HG03442 (cell line): ENCODE measurements around the gene GALNT18.

Experiments
- ATAC-seq: cut with Tn5 transposase; IDR thresholded peaks from one replicate; pipeline ENCODE4 v1.9.1; 2021; ENCODE audit warnings: mild to moderate bottlenecking, moderate library complexity; ENCODE audit not compliant: unreplicated experiment

GALNT18 gene

DNA sequence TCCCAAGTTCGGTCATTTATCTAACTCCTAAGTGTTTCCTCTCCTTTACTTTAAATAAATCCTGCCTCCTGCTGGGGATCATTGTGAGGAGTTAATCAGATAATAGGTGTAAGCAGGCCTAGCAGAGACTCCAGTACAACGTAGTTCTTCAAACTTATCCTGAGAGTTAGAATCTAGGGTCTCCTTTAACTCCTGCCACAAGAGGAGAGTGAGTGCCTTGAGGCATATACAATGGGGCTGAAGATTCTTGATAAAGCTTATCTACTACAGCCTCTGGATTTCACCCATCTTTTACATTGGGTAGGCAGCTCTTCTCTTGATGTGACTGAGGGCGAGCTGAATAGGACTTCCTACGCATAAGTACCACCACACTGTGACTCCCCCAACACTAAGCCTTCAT lies 3.1 kb upstream of the GALNT18 start:
- no peak for ATAC-seq

DNA sequence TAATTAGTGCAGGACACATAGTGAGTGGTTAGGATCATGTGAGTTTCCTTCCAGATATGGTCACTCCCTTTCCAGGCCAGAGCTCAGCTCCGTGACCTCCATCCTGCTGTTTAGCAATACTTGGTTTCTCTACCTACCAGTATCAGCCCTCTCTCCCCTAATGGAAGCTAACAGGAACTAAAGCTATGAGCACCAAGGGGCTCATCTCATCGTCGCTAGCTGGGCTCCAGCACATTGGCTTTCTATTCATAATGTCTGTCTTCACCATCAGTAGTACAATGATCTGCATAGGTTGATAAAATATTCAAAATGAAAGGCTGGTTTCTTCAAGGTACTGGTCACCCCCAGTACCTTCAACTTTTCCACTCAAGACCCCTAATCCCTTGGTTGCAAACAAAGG lies 2.4 kb upstream of the GALNT18 start:
- no peak for ATAC-seq

DNA sequence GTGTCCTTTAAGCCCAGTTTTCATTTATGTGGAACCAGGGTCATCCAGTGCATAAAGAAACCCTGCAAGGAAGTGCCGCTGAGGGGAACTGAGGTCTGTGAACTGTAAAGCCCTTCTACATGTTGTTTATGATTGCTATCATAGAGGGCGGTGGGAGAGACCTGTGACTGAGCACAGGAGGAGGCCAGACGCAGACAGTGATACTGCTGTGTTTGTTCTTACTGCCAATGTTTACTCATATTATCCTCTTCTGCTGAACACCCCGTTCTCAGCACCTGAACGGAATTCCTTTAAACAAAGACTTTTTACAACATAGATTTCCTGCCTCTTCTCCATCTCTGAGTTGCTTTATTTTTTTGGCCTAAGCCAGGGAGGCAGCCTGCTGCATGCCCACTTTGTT lies 967 bp upstream of the GALNT18 start:
- ATAC-seq = no peak

DNA sequence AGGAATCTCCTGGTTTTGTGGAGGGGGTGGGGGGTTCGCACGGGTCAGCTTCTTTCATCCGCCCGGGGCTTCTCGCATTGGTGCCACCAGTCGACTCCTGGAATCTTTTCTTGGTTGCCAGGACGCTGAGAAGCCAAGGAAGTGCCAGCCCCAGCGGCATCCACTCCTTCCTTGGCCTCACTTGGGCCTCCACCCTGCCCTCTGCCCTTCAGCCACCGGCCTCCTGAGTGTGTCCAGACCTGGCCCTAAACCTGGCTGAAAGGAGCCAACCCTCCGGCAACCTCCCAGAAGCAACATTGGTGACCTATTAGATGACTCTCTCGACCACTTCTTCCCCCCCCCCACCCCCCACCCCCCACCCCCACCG lies 518 bp upstream of the GALNT18 start:
- ATAC-seq = no peak

DNA sequence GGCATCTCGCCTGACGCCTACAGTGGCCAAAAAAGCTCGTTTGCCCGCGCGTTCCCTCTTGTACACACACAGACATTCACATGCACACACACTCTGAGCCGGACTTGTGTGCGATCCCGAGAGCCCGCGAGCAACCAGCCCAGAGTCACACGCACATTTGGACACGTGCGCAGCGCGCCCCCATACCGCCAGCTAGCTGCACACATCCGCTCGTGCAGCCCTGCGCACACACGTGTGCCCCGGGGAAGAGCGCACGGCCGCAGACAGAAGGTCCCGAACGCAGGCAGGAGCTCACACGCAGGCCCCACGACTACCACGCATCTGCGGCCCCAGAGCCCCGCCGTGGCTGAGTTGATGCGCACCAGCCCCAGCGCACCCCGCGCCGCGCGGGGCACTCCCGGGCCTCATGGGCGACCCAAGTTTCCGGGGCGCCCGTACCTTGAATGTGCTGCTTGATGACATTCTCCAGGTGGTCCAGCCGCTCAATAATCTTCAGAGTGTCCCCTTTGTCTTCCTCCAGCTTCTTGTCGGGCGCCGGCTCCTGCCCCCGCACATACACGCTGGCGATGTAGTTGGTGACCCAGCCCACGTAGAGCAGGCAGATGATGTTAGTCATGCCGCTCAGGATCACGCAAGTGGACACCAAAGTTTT lies 758 bp downstream of the GALNT18 start:
- ATAC-seq = peak; percentile 23

DNA sequence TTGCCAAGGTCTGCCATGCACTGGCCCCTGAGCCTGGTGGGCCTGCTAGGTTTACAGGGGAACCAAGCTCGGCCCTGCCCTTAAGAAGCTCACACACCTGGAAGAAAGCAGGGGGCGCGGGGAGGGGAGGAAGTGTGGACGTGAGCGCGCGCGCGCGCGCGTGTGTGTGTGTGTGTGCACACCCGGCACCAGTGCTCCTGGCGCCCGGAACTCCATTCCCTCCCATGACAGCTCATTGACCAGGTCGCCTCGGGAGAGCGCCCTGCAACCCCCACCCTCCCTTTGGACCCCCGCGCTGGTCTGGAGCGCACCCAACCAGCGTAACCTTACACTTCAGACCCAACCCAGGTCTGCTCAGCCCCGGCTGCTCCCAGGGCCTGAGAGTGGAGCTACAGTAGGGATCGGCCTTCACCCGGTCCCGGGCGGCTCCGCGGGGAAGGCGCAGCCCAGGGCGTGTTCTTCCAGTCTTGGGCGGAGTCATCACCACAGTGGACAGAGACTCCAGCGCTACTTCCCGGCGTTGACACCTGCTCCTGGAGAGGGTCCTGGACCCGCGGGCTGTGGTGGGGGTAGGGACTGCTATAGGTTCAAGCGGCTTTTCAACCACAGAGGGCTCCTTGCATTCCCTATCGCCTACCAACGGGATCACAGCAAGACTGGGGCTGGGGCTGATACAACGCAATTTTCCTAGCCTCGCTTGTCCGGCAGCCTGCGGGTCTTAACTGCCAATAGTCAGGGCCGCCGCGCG lies 1.5 kb downstream of the GALNT18 start:
- no peak for ATAC-seq

DNA sequence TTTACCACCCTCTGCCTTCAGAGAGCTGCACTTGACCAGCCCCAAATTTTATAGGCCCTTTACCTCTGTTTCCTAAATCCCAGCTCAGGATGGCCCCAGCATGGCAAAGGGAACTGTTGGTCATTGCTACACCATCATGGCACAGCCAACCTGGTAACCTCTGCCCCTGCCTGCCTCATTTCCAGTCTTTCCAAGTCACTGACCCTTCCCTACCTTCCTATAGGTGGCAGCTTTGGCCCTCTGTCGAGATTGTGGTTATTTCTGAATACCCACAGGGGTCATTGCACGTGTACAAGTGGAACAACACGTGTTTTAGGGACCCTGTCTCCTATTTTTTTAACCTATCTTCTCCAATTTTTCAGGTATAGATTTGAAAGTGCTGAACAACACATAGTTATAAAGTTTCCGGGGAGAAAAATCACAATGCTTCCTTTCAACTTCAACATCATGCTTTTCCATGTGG lies 2.8 kb downstream of the GALNT18 start:
- ATAC-seq = no peak

DNA sequence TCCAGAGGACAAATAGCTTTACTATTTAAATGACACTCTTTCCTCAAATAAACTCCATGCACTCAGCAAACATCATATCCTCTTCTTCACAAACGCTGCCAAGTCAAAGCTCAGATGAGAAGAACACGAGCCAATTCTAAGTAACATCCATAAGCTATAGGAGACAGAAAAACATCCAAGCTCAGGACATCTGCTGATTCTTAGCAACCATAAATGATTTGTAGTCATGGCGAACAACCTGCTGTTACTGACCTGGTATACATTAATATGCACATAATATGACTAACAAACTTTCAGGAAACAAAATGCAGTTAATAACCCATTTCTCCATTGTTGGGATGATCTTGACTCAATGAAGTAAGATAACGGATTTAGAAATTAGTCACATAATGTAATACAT lies 6.7 kb downstream of the GALNT18 start:
- no peak for ATAC-seq

DNA sequence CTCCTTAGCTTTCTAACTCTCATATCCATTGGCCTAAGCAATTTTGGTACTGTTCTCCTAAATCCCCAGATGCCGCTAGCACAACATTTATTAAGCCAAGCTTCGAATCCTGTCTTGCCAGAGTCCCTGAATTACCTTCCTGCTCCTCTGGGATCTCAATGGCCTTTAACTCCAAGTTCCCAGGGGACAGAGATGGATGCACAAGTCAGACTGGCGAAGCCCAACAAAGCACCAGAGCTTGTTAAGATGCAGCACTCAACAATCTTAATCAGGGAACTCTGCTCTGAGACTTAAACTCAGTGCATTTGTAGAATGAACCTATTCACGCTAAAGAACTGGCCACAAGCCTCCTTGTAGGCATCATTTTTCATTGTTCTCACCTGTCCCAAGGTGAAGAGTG lies 9.4 kb downstream of the GALNT18 start:
- no peak for ATAC-seq

DNA sequence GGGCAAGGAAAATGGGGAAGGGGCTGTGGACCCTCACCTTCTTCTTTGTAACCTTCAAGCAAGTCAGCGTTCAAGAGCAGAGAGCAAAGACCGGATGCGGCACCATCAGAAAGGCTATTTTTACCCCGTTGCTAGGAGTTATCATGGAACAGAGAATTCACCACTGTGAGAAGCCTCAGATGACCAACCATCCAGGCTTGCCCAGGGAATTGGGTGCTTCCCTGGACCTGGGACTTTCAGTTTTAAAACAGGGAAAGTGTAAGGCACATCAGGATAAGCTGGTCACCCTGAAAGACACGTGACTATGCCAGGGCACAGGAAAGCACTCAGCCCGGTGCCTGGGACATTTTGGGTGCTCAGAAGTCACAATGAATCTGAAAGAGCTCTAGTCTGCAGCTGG lies 10.4 kb downstream of the GALNT18 start:
- no peak for ATAC-seq

DNA sequence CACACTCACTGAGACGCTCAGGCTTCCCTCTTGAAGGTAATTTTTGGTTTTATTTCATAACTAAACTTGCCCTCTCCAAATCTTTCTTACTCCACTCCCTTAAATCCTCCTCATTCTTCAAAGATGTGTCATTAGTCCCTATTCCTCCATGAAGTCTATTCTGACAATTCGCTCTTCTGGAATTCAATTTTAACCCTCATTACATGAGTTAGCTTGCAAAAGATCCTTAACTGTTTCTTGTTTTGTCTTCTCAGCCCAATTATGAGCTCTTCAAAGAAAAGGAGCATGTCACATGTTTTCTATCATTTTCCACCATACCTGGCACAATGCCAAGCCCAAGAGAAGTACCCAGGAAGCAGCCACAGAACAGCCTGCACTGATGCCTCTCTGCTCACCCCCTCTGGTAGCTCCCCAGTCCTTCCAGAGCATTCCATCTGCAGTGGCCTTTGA lies 13.0 kb downstream of the GALNT18 start:
- no peak for ATAC-seq

DNA sequence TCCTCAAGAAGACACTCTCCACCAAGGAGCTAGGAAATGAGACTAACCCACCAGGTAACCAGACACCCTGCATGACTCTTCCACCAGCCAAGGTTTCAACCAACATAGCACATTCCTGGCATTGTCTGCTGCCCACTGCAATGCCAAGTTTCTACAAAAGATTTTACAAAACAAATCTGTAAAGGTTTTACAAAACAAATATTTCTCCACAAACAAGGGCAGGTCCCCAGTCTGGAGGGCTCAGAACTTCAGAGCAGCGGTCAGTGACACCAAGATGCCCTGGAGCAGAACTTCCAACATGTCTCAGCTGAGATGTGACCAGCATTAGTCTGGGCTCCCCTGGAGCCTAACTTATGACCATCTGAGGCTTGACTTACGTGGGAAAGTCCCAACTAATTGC lies 14.0 kb downstream of the GALNT18 start:
- ATAC-seq = no peak

DNA sequence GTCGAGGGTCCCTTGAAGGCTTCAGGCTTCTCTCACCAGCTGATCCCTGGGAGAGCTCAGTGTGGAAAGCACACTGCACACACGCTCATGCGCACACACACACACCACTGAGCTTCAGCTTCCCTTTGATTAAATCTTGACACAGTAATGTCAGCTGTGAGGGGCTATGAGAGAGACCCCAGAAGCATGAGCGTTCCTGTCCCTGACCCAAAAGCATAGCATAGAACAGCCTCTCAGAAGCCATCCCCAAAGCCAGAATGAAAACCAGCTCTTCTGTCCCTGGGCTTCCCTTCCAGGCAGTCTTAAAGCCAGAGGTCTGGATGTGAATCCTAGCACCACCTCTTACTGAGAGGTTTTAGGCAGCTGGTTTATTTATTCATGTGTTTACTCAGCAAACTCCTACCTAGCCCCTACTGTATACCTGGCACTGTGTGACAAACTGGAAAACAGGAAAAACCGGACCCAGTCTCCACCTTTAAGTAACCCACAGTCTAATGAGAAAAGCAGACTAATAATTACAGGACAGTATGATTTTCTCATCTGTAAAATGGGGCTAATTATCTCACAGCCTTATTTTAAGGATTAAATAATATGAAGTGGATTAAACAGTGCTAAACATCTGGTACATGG lies 15.9 kb downstream of the GALNT18 start:
- no peak for ATAC-seq

DNA sequence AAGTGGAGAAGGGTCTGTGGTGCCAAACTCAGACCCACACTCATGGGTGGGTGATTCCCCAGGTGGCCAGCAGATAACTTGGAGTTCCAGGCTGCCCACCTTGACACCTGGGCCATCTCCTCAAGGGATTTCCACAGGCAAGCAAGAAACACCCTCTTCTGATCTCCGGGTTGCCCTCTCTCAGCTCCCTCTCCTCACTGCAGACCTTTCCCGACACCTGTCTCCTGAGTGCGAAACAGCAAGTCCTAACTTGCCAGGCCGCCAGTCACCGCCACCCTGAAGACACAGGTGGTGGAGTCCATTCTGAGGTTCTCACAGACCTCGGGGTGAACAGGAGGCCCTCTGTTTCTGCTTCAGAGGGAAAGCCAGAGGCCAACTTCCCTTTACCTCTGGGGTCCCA lies 16.6 kb downstream of the GALNT18 start:
- ATAC-seq = no peak

DNA sequence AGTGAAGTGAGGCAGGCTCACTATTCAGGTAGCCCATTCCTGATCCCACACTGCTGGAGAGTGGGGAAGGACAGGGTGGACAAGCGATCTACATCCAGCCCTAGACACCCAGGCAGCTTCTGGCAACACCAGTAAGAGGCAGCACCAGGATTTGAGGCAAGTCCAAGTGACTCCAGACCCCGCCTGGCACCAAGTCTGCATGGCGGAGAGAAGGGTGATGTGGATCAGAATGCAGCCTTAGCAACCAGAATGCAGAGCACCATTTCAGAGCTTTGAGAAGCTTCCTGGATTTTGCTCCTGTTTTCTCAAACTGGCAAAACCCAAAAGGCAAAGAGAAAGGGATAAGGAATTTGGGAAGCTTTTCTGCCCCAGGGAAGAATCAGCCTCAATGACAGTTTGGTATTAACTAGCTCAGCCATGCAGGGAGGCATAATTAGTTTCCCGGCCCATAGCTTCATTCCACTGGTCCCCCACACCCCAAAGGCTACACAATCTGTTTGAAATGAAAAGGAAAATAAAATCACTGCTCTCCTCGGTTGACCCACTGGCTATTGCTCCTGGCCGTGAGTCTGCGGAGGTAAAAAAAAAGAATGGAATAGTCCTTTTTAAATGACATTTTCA lies 17.3 kb downstream of the GALNT18 start:
- no peak for ATAC-seq

DNA sequence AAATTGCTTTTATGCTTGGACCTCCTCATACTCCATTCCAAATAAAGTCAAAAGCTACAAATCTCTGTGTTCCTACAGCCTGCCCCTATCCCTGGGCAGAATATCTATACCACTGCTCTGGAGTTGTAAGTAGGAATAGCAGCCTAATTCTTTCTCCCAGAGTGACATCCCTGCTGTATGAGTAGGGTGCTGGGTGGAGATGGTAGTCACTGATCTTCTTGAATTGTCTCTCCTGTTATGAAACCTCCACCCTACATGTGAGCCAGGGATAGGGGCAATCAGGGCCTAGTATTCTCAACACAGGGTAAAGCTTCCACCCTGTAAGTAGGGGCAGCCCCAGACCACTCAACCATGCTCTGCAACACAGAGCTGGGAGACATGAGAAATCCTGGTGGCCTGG lies 19.8 kb downstream of the GALNT18 start:
- no peak for ATAC-seq

DNA sequence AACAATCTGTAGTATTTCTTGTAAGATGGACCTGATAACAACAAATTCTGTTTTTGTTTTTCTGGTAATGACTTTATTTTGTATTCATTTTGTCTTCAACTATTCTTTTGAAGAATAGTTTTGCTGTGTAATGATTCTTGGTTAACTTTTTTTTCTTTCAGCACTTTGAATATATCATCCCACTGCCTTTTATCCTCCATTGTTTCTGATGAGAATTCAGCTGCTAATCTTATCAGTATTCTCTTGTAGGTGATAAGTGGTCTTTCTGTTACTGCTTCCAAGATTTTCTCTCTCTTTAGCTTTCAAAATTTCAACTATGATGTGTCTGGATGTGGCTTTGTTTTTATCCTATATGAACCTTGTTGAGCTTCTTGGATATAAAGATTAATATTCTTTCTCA lies 21.5 kb downstream of the GALNT18 start:
- no peak for ATAC-seq

DNA sequence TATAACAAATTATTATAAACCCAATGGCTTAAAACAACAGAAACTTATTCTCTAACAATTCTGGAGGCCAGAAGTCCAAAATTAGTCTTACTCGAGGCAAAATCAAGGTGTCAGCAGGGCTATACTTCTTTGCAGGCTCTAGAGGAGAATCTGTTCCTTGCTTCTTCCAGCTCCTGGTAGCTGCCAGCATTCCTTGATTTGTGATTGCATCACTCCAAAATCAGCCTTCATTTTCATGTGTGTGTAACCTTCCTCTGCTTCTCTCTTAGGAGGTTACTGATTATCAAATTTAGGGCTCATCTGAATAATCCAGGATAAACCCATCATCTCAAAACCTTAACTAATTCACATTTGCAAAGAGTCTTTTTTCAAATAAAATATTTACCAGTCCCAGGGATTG lies 23.6 kb downstream of the GALNT18 start:
- no peak for ATAC-seq

DNA sequence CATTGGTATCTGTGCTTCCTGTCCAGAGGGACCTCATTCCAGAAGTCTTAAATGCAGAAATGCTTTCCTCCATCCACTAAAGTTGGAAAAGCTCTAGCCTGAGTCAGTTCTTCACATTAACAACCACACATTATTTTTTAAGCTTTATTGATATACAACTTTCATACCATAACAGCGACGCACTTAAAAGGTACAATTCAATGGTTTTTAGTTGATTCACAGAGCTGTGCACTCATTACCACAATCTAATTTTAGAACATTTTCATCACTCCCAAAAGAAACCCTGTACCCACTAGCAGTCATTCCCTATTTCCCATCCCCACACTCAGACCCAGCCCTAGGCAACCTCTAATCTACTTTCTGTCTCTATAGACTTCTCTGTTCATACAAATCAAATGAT lies 27.6 kb downstream of the GALNT18 start:
- no peak for ATAC-seq

DNA sequence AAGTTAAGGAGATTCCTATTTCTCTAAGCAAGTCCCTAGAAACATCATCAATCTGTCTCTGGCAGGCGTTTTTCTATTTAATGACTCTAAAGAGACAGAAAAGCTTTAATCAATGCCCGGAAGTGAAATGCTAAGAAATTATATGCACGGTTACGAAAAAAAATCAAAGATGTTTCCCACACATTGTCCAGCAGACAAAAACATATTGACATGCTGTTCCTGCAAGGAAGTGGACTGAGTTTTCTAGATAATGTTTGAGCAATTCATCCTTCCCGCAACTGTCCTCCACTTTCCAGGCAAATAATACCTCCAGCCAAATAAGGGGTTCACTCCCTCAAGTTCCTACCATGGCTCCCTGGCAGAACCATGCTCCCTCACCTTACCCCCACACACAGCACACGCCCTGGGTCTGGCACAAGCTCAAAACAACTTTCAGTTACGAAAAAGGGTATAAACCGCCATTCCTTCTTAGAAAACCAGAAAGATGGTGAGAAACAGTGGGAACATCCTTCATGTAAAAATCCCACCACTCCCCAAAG lies 29.6 kb downstream of the GALNT18 start:
- no peak for ATAC-seq

DNA sequence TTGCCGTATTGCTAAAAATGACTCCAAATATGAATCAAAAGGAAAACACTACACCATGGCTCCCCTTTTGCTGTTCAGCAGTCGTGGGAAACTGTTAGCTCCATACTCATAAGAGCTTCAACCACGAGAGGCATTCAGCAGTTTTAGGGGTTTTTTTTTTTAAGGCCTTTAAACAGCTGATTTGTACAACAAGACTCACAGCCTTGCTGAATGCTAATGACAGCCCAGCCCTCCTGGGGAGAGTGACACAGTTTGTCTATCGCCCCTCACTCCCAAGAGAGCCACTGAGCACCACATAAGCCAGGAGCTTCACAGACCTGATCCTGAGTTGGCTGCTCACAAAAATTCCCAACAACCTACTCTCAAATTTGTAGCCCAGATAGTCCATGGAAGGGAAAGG lies 32.4 kb downstream of the GALNT18 start:
- no peak for ATAC-seq

DNA sequence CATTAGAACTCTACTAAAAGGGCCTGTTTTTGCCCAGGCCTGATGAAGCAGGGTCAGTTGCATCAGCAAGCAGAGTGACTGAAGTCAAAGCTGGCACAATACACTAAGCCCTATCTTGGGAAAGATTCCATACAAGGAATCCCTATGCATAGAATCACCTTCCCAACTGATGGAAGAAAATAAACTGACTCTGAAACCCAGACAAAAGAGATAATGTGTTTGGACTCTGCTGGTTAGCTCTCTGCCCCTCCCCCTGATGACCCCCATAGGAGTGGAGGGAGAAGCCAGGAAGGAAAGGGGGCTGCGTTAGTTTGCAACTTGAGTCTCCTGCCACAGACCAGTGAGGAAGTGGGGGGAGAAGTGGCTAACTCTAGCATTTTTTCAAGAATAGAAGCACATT lies 32.9 kb downstream of the GALNT18 start:
- no peak for ATAC-seq
